DLD1 (cell line): ENCODE measurements around the gene DPY19L3.
"Not testable (repeated sequence)": the region's sequence is repeated elsewhere in the genome, so short reads cannot be mapped to it uniquely, and the experiment has no call there.

Experiments
- in situ Hi-C: cut with HindIII; loops from 2 replicates; pipeline ENCODE4 v1.10.0; 2017; ENCODE audit warnings: low sequenced_read_pairs

DPY19L3 gene

GRCh38 chr19:32396046-32396652 lies 9.4 kb upstream of the DPY19L3 start:
- in situ Hi-C loops = no loop called here

DNA sequence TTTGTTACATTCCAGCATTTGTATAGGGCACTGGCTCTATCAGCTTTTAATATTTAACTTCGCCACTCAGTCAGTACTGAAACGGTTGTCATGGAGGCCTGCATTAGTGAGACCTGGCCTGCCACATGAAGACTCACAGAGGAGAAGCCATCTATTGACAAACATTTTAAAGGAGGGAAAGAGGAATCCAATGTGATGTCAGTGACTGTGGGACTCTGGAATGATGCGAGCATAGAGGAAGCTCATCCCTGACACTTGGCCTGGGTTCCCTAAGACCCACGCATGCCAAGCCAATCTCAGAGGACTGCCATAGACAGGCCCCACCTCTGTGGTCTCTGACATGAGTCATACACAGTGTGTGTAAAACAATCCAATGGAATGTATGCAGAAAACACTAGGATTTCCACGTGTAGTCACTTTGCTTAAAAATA lies 7.9 kb upstream of the DPY19L3 start:
- in situ Hi-C loops = no loop called here

- in situ Hi-C loops = no loop called here
Measured at GRCh38 chr19:32401992-32402391, 3.6 kb upstream of the DPY19L3 start.

DNA sequence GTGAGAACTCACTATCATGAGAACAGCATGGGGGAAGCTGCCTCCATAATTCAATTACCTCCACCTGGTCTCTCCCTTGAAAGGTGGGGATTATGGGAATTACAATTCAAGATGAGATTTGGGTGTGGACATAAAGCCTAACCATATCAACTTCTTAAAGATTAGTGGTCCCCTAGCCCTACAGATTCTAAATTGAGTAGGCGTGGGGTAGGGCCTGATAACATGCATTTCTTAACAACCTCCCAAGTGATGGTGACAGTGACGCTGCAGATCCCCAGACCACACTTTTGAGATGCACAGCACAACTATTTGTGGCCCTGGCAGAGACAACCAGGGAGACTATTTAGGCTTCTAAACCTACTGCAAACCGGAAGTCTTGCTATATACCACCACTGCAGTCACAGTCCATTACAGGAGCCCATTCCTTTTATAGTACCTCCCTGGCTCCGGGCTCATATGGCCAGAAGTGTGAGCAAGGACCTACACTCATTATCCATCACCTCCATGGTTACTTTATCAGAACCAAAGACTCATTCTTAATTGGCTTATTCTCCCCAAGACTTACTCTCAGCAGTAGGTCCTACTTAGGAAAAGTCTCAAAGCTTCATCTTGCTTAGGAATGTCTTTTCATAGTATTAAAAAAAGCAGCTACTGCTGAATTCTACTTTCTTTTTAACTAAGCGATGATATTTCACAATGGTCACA lies 2.1 kb upstream of the DPY19L3 start:
- in situ Hi-C loops = no loop called here

DNA sequence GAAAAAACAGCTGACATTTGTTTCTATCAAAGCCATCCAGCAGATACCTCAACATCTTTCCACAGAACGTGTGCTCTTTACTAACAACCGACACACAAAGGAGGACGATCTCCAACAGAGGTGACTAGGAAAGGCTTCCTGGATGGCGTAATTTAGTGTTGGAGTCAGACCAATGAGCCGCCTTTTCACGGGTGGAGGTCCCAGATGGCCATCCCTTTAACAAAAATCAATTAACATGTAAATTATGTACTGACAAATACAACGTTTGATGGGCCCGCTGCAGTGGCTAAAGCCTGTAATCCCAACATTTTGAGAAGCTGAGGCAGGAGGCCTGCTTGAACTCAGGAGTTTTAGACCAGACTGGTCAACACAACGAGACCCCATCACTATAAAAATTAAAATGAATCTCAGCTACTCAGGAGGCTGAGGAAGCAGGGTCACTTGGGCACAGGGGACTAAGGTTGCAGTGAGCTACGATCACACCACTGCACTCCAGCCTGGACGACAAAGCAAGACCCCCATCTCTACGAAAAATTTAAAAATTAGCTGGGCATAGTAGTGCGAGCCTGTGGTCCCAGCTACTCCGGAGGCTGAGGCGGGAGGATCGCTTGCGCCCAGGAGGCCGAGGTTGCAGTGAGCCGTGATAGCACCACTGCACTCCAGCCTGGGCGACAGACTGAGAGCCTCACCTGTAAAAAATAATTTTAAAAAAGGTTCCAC lies 1.2 kb upstream of the DPY19L3 start:
- in situ Hi-C loops = no loop called here

- in situ Hi-C loops = no loop called here
Measured at GRCh38 chr19:32404933-32405430, 588 bp upstream of the DPY19L3 start.

DNA sequence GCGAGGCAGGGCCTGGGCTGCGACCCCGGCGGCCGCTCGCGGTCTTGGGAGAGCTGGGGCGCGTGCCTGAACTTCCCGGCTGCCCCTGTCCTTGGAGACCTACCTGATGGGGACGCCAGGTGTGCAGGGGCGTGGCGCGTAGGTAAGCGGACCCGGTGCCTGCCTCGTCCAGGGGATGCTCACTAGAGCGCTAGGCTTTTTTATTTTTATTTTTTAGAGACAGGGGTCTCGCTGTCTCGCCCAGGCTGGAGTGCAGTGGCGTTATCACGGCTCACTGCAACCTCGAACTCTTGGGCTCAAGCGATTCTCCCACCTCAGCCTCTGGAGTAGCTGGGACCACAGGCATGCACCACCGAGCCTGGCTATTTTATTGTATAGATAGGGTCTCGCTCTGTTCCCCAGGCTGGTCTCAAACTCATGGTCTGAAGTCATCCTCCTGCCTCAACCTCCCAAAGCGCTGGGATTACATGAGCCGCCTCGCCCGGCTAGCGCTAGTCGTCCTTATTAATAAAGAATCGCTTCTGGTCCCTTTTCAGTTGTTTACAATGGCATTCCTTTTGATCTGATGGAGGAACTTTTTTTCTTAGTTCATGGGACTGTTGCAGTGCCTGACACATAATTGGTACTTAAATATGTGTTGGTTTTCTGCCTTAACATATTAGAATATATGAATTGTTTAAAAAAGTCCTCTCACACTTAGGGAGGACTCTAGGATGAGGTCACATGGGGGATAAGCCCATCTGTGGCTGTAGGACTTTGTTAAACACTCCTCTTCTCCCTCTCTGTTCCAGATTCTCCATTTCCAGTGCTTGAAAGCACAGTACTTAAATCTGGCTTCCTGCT lies 812 bp downstream of the DPY19L3 start:
- in situ Hi-C loops = no loop called here

GRCh38 chr19:32407004-32407992 lies 1.7 kb downstream of the DPY19L3 start:
- in situ Hi-C loops = no loop called here

DNA sequence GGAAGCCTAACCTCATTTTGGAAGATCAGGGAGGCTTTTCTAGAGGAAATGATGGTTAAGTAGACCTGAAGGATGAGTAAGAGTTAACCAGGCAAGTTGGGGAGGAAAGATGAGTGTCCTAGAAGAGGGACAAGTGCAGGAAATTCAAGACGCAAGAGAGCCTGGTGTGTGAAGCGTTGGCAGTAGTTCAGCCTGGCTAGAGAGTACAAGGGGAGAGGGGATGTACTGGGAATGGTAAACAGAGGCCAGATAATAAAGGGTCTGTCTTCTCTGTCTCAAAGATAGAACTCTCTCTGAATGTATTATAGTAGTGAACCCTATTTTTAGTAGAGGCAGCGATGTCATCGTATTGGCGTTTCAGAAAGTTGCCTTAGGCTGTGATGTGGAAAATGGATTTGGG lies 9.7 kb downstream of the DPY19L3 start:
- in situ Hi-C loops = no loop called here

DNA sequence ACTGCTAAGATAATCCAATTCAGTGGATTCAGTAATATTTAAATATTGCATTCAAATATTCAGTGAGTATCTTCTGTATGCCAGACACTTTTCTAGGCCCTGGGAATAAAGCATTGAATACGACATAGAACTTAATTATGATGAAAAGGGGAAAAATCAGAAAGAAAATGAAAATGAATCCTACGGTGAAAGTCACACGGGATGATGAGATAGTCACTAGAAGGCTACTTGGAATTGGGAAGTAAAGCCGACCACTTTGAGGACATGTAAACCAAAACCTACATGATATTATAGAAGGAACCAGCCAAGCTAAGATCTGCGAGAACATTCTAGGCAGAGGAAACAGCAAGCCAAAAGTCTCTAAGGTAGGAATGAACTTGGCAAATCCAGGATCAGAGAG lies 10.1 kb downstream of the DPY19L3 start:
- in situ Hi-C loops = no loop called here

DNA sequence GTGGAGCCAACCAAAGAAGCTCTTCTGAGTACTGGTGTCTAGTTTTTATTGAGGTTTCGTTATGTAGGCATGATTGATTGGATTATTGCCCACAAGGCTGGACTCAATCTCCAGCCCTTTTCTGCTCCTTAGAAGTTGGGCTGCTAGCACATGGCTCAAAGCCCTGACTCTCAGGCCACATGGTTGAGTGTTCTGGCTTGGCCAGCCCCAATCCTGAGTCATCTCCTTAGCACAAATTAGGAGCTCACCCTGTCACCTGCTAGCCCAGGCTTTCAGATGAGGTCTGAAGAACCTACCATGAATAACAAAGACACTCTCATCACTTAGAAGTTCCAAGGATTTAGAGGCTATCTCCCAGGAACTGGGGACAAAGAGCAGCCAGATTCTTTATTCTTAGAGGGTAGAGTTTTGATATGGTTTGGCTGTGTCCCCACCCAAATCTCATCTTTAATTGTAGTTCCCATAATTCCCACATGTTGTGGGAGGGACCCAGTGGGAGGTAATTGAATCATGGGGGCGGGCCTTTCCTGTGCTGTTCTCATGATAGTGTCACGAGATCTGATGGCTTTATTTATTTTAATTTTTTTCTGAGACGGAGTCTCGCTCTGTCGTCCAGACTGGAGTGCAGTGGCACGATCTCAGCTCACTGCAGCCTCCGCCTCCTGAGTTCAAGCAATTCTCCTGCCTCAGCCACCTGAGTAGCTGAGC lies 11.3 kb downstream of the DPY19L3 start:
- in situ Hi-C loops = no loop called here

DNA sequence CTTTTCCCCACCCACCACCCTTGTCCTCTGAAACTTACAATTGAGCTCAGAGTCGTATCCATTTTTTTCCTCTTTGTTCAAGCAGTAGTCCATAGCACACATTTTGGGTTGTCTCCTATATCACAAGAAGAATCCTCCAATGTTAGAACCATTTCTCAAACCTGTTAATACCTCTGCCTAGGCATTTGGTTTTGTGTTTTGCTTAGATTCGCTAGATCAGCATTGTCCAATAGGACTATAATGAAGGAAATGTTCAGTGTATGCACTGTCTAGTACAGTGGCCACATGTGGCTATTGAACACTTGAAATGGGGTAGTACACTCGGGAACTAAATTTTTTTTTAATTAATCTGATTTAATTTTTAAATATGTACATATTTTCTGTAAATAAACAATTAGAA lies 12.6 kb downstream of the DPY19L3 start:
- in situ Hi-C loops = no loop called here

DNA sequence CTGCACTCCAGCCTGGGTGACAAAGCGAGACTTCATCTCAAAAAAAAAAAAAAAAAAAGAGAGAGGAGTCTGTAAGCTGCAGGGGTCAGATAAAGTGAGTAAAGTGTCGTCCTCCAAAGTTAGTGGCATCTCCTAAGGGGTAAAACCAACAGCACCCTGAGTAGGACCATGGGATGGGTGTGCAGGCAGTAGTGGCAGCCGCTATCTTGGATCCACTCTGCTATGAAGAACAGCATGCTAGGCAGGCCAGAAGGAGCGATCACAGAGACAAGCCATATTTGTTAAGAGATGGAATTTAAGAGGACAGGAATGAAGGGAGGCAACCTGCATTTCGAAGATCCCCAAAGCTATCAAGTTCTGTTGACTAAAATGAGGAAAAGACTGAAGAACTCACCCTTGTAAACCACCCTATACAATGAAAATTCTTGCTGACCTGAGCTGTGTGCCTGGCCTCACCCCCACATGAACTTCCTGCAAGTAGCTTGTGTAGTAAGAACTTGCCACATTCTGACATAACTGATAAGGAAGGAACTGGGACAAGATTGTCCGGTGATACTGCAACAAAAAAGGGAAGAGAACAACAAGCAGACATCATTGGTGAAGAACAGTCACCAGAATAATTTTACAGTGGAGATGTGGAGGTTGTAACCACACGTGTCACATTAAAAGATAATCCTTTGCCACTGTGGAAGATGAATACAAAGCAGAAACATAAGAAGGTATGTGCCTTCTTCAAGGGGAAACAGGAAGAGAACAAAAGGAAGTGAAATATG lies 16.2 kb downstream of the DPY19L3 start:
- in situ Hi-C loops = no loop called here

- in situ Hi-C loops = no loop called here
Measured at GRCh38 chr19:32422435-32422834, 16.9 kb downstream of the DPY19L3 start.

- in situ Hi-C loops = not testable (repeated sequence)
Measured at GRCh38 chr19:32423944-32424343, 18.4 kb downstream of the DPY19L3 start.

- in situ Hi-C loops = no loop called here
Measured at GRCh38 chr19:32427536-32427935, 22.0 kb downstream of the DPY19L3 start.

GRCh38 chr19:32436692-32437091 lies 31.1 kb downstream of the DPY19L3 start:
- in situ Hi-C loops = no loop called here

GRCh38 chr19:32437096-32437495 lies 31.5 kb downstream of the DPY19L3 start:
- in situ Hi-C loops = no loop called here
